Left colon (tissue), 2 donors: ENCODE measurements around the gene ENTPD3. TPM values are rescaled to one million over a fixed set of nuclear protein-coding genes. Genes with fewer than 3 reads are reported as not detected.

Experiments
- ATAC-seq: fragments of 200-7000 bp; cut with Tn5 transposase; one replicate; pipeline ENCODE4 v1.9.1; 2020; ENCODE audit warnings: mild to moderate bottlenecking, moderate library complexity
- DNase-seq, 2 donors: peaks; one replicate each; pipeline ENCODE4 v3.0.0-alpha.2; 2020
- intact Hi-C, 2 donors: fragments of 100-400 bp; cut with DNase I in 1 of 2; cut with micrococcal nuclease in 1 of 2; formaldehyde crosslinking; loops; one replicate each; pipeline versions ENCODE4 v1.11.2 to v1.14.0; 2022; cut with DNase I, micrococcal nuclease
- long read RNA-seq: library from polyadenylated mRNA; unstranded; transcript quantifications from one replicate; pipeline ENCODE4 v2.0.0, GENCODE V29; 2021
- total RNA-seq, 2 donors: library from RNA; stranded (reverse); fragmentation: NEBNext Ultra II Directional; extraction: Animal tissue kit (Norgen Biotek cat#: 25700); gene quantifications; one replicate each; pipeline ENCODE4 v1.2.1, GENCODE V29; 2021
- donor health status: DM: no; HTN: no; CAD: no.
- donor health status: DM: yes; HTN: yes; CAD: no.

Gene ENTPD3
- 1 to 10 TPM; 2.4 to 4.2 TPM for total RNA-seq
- long read RNA-seq, partial matches to known transcripts: 1 of 4 reads
- long read RNA-seq, other reads (novel, unspliced or antisense): 1 of 4 reads

GRCh38 chr3:40387001-40387894, at the start of gene ENTPD3:
Gene ENTPD3, plus strand, starts transcription at chr3:40387184. Its CDS starts 874 bp downstream, at chr3:40388058.
- intact Hi-C loops: no loop called here
- DNase-seq: peak; percentile 27 to 53

GRCh38 chr3:40339871-40340270, 47.1 kb upstream of the ENTPD3 start:
- DNase-seq: no peak
- intact Hi-C loops: no loop called here
- no peak for ATAC-seq

More at GRCh38 chr3:40387001-40387894, at the start of gene ENTPD3:
- ATAC-seq: peak; percentile 100

- intact Hi-C loops: no loop called here
- DNase-seq (no peak), ATAC-seq (no peak)
These were observed 46.3 kb upstream of the ENTPD3 start for GRCh38 chr3:40340541-40341170.

GRCh38 chr3:40341671-40342070, 45.3 kb upstream of the ENTPD3 start:
- no peak for ATAC-seq
- intact Hi-C loops: no loop called here
- no peak for DNase-seq

- no peak for DNase-seq
- intact Hi-C loops: no loop called here
- ATAC-seq: no peak
These were observed 36.5 kb upstream of the ENTPD3 start for GRCh38 chr3:40350529-40350928.

- intact Hi-C loops: no loop called here
- DNase-seq (no peak), ATAC-seq (peak; percentile 50)
These were observed 31.6 kb upstream of the ENTPD3 start for GRCh38 chr3:40355410-40355809.

GRCh38 chr3:40358454-40358853, 28.5 kb upstream of the ENTPD3 start:
- intact Hi-C loops: no loop called here
- no peak for DNase-seq
- peak; percentile 21 for ATAC-seq

GRCh38 chr3:40363674-40364073, 23.3 kb upstream of the ENTPD3 start:
- ATAC-seq: no peak
- no peak for DNase-seq
- intact Hi-C loops: no loop called here

- no peak for DNase-seq
- intact Hi-C loops: no loop called here
- ATAC-seq: no peak
These were observed 20.5 kb upstream of the ENTPD3 start for GRCh38 chr3:40366203-40367162.

- ATAC-seq (no peak), DNase-seq (no peak)
- intact Hi-C loops: no loop called here
These were observed 17.3 kb upstream of the ENTPD3 start for GRCh38 chr3:40369716-40370115.

GRCh38 chr3:40377822-40378221, 9.2 kb upstream of the ENTPD3 start:
- ATAC-seq (no peak), DNase-seq (no peak)
- intact Hi-C loops: no loop called here

- no peak for ATAC-seq
- intact Hi-C loops: no loop called here
- DNase-seq: no peak
These were observed 7.2 kb upstream of the ENTPD3 start for GRCh38 chr3:40379674-40380306.

GRCh38 chr3:40381904-40382616, 4.9 kb upstream of the ENTPD3 start:
- DNase-seq (no peak), ATAC-seq (no peak)
- intact Hi-C loops: no loop called here

GRCh38 chr3:40382617-40382979, 4.4 kb upstream of the ENTPD3 start:
- ATAC-seq: no peak
- no peak for DNase-seq
- intact Hi-C loops: no loop called here

GRCh38 chr3:40386213-40386612, 771 bp upstream of the ENTPD3 start:
- DNase-seq: no peak
- ATAC-seq: peak; percentile 13
- intact Hi-C loops: no loop called here

- DNase-seq (no peak), ATAC-seq (no peak)
- intact Hi-C loops: no loop called here
These were observed 891 bp downstream of the ENTPD3 start for GRCh38 chr3:40387895-40388254.

- DNase-seq (no peak), ATAC-seq (no peak)
- intact Hi-C loops: no loop called here
These were observed 9.4 kb downstream of the ENTPD3 start for GRCh38 chr3:40396406-40396805.

GRCh38 chr3:40397129-40397528, 10.1 kb downstream of the ENTPD3 start:
- intact Hi-C loops: no loop called here
- DNase-seq (no peak), ATAC-seq (no peak)
